Measurements from ENCODE around the gene EPHA2. TPM values are rescaled to one million over a fixed set of nuclear protein-coding genes. Genes with fewer than 3 reads are reported as not detected.

EPHA2 gene
- total and polyA plus RNA-seq, 4 donors: 2.9 to 11.1 (median 6.8) TPM

DNA sequence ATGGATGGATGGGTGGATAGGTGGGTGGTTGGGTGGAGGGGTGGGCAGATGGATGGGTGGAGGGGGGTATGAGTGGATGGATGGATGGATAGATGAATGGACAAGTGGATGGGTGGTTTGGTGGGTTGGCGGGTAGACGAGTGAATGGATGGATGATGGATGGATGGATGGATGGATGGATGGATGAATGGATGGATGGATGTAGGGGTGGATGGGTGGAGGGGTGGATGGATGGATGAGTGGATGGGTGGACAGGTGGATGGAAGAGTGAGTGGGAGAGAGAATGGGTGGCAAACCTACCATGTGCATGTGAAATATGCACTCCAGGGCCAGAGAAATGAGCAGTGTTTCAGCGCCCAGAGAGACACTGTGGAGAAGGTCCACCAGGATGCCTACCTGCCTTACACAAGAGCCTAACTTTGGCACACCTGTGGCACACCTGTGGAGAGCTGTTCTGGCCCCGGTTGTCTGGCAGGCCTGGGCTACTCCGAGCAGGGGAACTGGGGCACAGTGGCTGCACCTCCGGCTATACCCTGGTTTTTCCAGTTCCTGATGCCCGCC lies 12.8 kb downstream of the EPHA2 start:
- H3K36me3 ChIP-seq (ENCODE audit: control insufficient read depth in 4 of 4, insufficient read depth in 3 of 4, low read depth in 1 of 4, low read length in 3 of 4): peaks cover 0 to 14% (median 2%) of the 10 kb centered on the region in 4 donors
- WGBS: 65% methylated on average over 7 of the region's 7 CpGs
- H3K4me1 ChIP-seq (ENCODE audit: control insufficient read depth in 4 of 4, insufficient read depth in 4 of 4, low read length in 3 of 4): peaks cover 18 to 56% (median 46%) of the 10 kb centered on the region in 4 donors

More for the DNA sequence above, 12.8 kb downstream of the EPHA2 start:
- H3K27ac ChIP-seq (ENCODE audit: low read depth in 1 of 2, low read length in 2 of 2): peak overlapping the region; percentile 85 to 91
- H3K9me3 ChIP-seq (ENCODE audit: control insufficient read depth in 4 of 4, low read length in 3 of 4): no peaks in the 10 kb centered on the region
- TF ChIP-seq, protein P1, sequence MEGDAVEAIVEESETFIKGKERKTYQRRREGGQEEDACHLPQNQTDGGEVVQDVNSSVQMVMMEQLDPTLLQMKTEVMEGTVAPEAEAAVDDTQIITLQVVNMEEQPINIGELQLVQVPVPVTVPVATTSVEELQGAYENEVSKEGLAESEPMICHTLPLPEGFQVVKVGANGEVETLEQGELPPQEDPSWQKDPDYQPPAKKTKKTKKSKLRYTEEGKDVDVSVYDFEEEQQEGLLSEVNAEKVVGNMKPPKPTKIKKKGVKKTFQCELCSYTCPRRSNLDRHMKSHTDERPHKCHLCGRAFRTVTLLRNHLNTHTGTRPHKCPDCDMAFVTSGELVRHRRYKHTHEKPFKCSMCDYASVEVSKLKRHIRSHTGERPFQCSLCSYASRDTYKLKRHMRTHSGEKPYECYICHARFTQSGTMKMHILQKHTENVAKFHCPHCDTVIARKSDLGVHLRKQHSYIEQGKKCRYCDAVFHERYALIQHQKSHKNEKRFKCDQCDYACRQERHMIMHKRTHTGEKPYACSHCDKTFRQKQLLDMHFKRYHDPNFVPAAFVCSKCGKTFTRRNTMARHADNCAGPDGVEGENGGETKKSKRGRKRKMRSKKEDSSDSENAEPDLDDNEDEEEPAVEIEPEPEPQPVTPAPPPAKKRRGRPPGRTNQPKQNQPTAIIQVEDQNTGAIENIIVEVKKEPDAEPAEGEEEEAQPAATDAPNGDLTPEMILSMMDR (IDR thresholded peaks at IDR 0.05; ENCODE audit: low read depth, low read length, missing input control): no peak
- no peak for TF ChIP-seq RAD21 (IDR thresholded peaks at IDR 0.05)
- no peak for TF ChIP-seq FOXA2 (IDR thresholded peaks at IDR 0.05)
- TF ChIP-seq TAF1 (conservative IDR thresholded peaks at IDR 0.05): no peak
- TF ChIP-seq HNF4A (conservative IDR thresholded peaks at IDR 0.05): no peak
- no peak for TF ChIP-seq FOXA1 (IDR thresholded peaks at IDR 0.05)
- TF ChIP-seq HNF4G (IDR thresholded peaks at IDR 0.05): no peak
- no peak for TF ChIP-seq JUND (IDR thresholded peaks at IDR 0.05)
- no peak for TF ChIP-seq EGR1 (IDR thresholded peaks at IDR 0.05; ENCODE audit: low read depth in 2 of 2)
- no peak for TF ChIP-seq SP1 (IDR thresholded peaks at IDR 0.05)
- TF ChIP-seq, protein P2, sequence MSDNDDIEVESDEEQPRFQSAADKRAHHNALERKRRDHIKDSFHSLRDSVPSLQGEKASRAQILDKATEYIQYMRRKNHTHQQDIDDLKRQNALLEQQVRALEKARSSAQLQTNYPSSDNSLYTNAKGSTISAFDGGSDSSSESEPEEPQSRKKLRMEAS (IDR thresholded peaks at IDR 0.05): no peak
- no peak for TF ChIP-seq YY1 (IDR thresholded peaks at IDR 0.05)
- TF ChIP-seq RXRA (IDR thresholded peaks at IDR 0.05): no peak
- no peak for TF ChIP-seq GABPA (IDR thresholded peaks at IDR 0.05 in 1 of 2, conservative IDR thresholded peaks at IDR 0.05 in 1 of 2)
- TF ChIP-seq, protein P3, sequence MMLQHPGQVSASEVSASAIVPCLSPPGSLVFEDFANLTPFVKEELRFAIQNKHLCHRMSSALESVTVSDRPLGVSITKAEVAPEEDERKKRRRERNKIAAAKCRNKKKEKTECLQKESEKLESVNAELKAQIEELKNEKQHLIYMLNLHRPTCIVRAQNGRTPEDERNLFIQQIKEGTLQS (IDR thresholded peaks at IDR 0.05): no peak
- TF ChIP-seq, protein P4, sequence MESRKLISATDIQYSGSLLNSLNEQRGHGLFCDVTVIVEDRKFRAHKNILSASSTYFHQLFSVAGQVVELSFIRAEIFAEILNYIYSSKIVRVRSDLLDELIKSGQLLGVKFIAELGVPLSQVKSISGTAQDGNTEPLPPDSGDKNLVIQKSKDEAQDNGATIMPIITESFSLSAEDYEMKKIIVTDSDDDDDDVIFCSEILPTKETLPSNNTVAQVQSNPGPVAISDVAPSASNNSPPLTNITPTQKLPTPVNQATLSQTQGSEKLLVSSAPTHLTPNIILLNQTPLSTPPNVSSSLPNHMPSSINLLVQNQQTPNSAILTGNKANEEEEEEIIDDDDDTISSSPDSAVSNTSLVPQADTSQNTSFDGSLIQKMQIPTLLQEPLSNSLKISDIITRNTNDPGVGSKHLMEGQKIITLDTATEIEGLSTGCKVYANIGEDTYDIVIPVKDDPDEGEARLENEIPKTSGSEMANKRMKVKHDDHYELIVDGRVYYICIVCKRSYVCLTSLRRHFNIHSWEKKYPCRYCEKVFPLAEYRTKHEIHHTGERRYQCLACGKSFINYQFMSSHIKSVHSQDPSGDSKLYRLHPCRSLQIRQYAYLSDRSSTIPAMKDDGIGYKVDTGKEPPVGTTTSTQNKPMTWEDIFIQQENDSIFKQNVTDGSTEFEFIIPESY (IDR thresholded peaks at IDR 0.05): no peak
- TF ChIP-seq NR2F2 (IDR thresholded peaks at IDR 0.05): no peak
- TF ChIP-seq, protein P5, sequence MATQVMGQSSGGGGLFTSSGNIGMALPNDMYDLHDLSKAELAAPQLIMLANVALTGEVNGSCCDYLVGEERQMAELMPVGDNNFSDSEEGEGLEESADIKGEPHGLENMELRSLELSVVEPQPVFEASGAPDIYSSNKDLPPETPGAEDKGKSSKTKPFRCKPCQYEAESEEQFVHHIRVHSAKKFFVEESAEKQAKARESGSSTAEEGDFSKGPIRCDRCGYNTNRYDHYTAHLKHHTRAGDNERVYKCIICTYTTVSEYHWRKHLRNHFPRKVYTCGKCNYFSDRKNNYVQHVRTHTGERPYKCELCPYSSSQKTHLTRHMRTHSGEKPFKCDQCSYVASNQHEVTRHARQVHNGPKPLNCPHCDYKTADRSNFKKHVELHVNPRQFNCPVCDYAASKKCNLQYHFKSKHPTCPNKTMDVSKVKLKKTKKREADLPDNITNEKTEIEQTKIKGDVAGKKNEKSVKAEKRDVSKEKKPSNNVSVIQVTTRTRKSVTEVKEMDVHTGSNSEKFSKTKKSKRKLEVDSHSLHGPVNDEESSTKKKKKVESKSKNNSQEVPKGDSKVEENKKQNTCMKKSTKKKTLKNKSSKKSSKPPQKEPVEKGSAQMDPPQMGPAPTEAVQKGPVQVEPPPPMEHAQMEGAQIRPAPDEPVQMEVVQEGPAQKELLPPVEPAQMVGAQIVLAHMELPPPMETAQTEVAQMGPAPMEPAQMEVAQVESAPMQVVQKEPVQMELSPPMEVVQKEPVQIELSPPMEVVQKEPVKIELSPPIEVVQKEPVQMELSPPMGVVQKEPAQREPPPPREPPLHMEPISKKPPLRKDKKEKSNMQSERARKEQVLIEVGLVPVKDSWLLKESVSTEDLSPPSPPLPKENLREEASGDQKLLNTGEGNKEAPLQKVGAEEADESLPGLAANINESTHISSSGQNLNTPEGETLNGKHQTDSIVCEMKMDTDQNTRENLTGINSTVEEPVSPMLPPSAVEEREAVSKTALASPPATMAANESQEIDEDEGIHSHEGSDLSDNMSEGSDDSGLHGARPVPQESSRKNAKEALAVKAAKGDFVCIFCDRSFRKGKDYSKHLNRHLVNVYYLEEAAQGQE (IDR thresholded peaks at IDR 0.05): no peak
- no peak for DNase-seq (ENCODE audit: low spot score)
- H3K4me3 ChIP-seq (ENCODE audit: low read depth in 1 of 3, low read length in 3 of 3): no peak overlapping the region
- H3K9ac ChIP-seq (ENCODE audit: low read depth in 1 of 2, low read length in 2 of 2): no peak overlapping the region
- H3K27me3 ChIP-seq (ENCODE audit: control insufficient read depth in 4 of 4, insufficient read depth in 4 of 4, low read length in 3 of 4): no peaks in the 10 kb centered on the region

Measured in liver (tissue), 9 donors.